AG09319 (cell line): ENCODE results near the gene TRNP1.

ENCODE experiments used
- DNase-seq: peaks from one replicate; pipeline ENCODE4 v3.0.0-alpha.2; 2010; ENCODE audit warnings: low read depth; ENCODE audit errors: extremely low read depth
- CTCF ChIP-seq: IDR thresholded peaks from 2 replicates; pipeline ENCODE4 v1.5.1; 2011; ENCODE audit warnings: low read depth, mild to moderate bottlenecking, inconsistent platforms, low read length, moderate library complexity

The TRNP1 gene

GRCh38 chr1:26998429-26999300 lies 5.2 kb downstream of the TRNP1 start:
- DNase-seq: no peak
- TF ChIP-seq CTCF: no peak

GRCh38 chr1:26999440-26999987 lies 6.0 kb downstream of the TRNP1 start:
- DNase-seq: peak; percentile 86
- no peak; the same call in none of the 2 replicates for TF ChIP-seq CTCF

- TF ChIP-seq CTCF: no peak
- no peak for DNase-seq
Observed at GRCh38 chr1:27000090-27000816, 6.8 kb downstream of the TRNP1 start.

- no peak for DNase-seq
Observed at GRCh38 chr1:27000817-27001460, 7.4 kb downstream of the TRNP1 start.

GRCh38 chr1:27001570-27002360 lies 8.3 kb downstream of the TRNP1 start:
- no peak for DNase-seq
- no peak for TF ChIP-seq CTCF

More at GRCh38 chr1:27000817-27001460, 7.4 kb downstream of the TRNP1 start:
- no peak for TF ChIP-seq CTCF

GRCh38 chr1:27003745-27004470 lies 10.4 kb downstream of the TRNP1 start:
- TF ChIP-seq CTCF: no peak
- no peak for DNase-seq
